ENCODE results near the gene ITCH.

The ITCH gene

GRCh38 chr20:34528921-34529297 lies 165.8 kb downstream of the ITCH start:
- no peak overlapping the region for H3K4me3 ChIP-seq (ENCODE audit: low read depth, low read length)
- TF ChIP-seq CTCF (IDR thresholded peaks at IDR 0.05; ENCODE audit: borderline replicate concordance, insufficient read depth, low read depth, low read length), result no peak

GRCh38 chr20:34529742-34530141 lies 166.7 kb downstream of the ITCH start:
- TF ChIP-seq CTCF (IDR thresholded peaks at IDR 0.05; ENCODE audit: borderline replicate concordance, insufficient read depth, low read depth, low read length), result no peak
- H3K4me3 ChIP-seq (ENCODE audit: low read depth, low read length), result no peak overlapping the region

- H3K4me3 ChIP-seq (ENCODE audit: low read depth, low read length), result no peak overlapping the region
These were observed 167.3 kb downstream of the ITCH start for GRCh38 chr20:34530342-34530741.

GRCh38 chr20:34531608-34532265 lies 168.7 kb downstream of the ITCH start:
- no peak for TF ChIP-seq CTCF (IDR thresholded peaks at IDR 0.05; ENCODE audit: borderline replicate concordance, insufficient read depth, low read depth, low read length)

More at GRCh38 chr20:34530342-34530741, 167.3 kb downstream of the ITCH start:
- TF ChIP-seq CTCF (IDR thresholded peaks at IDR 0.05; ENCODE audit: borderline replicate concordance, insufficient read depth, low read depth, low read length), result no peak

GRCh38 chr20:34532320-34532719 lies 169.2 kb downstream of the ITCH start:
- no peak for TF ChIP-seq CTCF (IDR thresholded peaks at IDR 0.05; ENCODE audit: borderline replicate concordance, insufficient read depth, low read depth, low read length)

More at GRCh38 chr20:34531608-34532265, 168.7 kb downstream of the ITCH start:
- H3K4me3 ChIP-seq (ENCODE audit: low read depth, low read length), result no peak overlapping the region

GRCh38 chr20:34532756-34533155 lies 169.7 kb downstream of the ITCH start:
- no peak overlapping the region for H3K4me3 ChIP-seq (ENCODE audit: low read depth, low read length)
- TF ChIP-seq CTCF (IDR thresholded peaks at IDR 0.05; ENCODE audit: borderline replicate concordance, insufficient read depth, low read depth, low read length), result no peak

More at GRCh38 chr20:34532320-34532719, 169.2 kb downstream of the ITCH start:
- H3K4me3 ChIP-seq (ENCODE audit: low read depth, low read length), result no peak overlapping the region

GRCh38 chr20:34534391-34535165 lies 171.5 kb downstream of the ITCH start:
- TF ChIP-seq CTCF (IDR thresholded peaks at IDR 0.05; ENCODE audit: borderline replicate concordance, insufficient read depth, low read depth, low read length), result no peak
- no peak overlapping the region for H3K4me3 ChIP-seq (ENCODE audit: low read depth, low read length)
